NCI-H128 (cell line): ENCODE data around the gene UBL4B.

ENCODE experiments used
- DNase-seq: peaks from one replicate; lab custom pipeline; 2025; ENCODE audit not compliant: unreplicated experiment; lab: John Stamatoyannopoulos, UW

UBL4B gene

DNA sequence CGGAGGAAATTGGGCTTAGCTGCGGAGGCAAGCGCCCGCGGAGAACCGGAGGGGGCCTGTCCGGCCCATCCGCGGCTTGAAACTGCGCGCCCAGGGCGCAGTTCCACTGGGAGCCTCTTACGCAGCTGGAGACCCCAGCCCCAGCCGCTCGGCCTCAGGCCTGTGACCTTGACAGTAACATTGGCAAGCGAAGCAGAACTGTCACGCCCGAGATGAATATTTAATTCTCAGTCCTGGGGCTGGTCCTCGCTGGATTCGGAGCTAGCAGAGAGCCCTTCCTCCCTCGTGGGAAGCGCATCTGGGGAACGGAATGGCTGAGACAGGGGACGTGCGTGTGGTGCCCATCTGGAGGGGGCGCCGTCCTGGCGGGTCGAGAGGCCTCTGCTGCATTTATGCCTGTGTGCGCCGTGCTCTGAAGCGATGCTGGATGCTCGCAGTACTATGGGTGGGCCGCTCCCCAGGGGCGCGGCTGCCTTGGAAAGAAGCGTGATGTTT, 39.0 kb downstream of the UBL4B start:
- no peak for DNase-seq

DNA sequence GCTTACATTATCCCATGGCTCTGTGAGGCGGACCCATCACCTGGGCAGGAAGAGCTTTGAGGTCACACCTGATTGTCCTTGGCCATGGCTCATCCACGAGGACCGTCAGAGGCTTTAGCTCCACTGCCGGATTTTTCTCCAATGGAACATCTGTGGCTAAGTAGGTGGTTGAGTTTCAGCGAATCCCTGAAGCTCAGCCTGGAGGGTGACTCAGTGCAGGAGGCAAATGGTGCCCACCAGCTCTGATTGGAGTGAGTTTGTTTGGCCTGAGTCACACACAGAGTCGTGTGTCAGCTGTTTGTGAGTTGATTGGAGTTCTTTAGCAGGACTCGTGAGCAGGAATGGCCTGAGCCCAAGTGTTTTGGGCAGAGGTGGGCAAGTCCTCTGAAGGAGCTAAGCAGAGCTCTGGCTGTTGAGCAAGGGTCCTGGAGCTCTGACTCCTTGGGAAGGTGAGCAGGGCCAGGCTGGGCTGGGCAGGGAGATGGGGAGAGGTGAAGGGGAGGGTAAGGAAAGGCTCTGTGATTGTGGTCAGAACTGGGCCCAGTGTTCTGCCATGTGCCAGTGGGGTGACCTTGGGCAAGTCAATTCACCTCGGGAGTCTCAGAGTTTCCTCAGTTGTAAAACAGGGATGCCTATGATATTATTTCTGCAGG, 40.0 kb downstream of the UBL4B start:
- DNase-seq, result no peak

DNA sequence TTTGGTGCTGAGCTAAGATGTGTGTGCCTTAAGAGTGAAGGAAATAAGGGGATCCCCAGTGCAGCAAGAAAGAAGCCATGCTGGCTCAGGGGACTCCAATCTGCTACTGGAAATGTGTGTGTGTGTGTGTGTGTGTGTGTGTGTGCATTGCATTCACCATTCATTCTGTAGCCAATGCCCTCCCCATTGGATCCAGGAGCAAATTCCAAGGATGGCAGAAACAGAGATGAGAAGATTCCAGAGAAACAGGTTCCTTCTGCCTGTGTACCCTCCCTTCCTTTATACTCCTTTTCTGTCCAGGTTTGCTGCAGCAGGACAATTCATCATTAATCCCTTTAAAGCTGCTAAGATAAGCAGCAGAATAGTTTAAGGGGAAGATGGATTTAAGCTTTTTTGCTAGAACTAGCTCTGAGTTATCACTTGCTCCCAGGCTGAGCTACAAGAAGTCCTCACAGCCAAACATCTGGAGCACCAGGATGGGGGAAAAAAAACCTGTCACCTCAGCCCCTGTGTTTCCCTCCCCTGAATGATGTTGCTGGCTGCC, 41.2 kb downstream of the UBL4B start:
- no peak for DNase-seq

DNA sequence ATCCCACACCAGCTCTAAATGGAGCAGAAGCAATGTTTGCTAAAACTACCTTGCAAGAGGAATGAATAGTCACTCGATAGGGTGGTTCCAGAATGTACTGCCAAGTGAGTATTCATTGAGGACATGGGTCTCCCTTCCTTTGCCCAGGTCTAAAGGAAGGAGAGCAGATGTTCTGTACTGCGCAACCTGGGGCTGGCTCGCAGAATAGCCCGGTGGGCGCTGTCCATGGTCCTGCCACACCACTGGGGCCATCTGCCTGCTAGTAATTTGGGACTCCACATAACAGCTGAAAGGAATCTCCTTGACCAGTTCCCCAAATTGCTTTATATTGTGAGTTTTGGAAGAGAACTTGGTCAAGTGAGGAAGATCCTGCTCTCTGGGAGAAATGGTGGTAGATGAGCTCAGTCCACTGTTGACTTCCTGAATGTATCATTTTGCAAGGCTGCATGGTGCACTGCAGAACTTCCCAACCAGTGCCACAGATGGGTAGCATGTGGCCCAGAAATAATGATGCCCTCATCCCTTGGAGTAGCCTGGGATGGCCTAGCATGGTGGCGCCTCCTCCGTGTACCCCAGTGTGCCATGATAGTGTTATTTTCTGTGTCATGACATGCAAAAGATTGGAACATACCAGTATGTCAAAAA, 43.8 kb downstream of the UBL4B start:
- no peak for DNase-seq

DNA sequence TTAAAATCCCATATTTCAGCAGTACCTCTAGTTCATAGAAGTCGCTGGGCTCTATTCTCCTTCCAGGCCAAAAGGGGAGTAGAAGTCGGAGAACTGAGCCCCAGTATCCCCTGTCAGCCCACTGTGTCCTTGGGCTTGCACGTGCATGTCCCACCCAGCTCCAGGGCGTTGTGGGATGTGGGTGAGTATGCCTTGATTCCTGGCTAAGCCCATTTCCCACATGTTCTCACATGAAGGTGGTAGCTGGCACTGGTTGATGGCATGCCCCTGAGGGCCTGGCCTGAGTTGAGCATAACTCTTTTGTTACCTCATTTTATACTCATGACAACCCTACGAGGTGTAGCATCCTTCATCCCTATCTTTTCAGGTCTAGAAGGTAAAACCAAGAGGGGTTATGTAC, 46.0 kb downstream of the UBL4B start:
- DNase-seq, result no peak

DNA sequence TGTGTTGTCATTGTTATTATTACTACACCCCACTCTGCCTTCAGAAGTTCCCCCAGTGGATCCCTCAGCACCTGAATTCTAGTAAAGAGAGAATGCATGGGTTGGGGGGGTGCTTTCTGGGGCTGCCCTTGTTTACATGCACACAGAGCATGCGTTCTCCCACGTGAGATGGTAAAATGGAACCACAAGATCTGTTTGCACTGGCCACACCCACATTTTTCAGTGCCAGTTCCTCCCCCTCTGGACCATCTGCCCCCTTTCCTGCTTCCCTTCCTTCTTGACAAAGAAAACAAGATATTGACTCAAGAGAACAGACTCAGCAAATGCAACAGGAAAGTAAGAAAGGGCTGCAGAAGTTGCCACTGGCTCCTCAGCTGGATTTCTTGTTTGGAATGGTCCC, 46.9 kb downstream of the UBL4B start:
- DNase-seq, result no peak

DNA sequence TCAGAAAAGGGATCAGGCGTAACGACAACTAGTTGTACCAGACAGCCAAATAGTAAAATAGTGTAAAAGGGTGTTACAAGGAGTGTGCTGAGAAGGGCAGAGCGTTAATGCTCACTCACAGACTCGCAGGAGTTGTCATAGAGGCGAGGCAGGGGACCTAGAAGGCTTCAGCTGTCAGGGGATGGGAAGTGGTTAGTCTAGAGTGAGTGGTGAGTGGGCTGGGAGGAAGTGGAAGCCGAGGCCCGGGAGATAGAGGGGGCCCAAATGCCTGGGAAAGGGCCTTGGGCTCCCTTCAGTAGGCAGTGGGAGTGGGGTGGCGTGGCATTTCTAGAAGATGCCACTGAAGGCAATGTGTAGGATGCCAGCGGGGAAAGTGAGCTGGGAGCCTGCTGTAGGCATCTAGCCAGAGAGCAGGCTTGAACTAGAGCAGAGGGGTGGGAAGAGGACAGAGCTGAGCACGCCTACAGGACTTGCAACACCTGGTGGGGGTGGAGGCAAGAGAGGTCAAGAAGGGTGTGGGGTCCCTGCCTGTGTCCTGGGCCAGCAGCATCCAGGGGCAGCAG, 48.4 kb downstream of the UBL4B start:
- no peak for DNase-seq

DNA sequence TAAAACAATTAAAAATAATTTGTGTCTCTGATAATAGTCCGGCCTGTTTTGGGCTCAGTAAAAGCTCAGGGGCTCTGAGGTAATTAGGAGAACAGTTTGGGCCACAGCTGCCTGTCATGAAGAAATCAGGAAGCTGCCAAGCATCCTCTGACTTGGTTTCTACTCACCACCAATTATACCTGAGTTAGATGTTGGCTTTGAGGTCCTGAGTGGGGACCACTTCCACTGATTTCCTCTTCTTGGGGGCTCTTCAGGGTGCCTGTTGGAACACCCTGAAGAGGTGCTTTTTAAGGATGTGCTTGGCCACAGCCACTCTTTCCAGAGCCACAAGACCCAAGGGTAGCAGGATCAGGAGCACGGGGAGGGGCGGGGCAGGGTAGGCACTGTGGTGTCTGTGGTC, 48.9 kb downstream of the UBL4B start:
- no peak for DNase-seq

DNA sequence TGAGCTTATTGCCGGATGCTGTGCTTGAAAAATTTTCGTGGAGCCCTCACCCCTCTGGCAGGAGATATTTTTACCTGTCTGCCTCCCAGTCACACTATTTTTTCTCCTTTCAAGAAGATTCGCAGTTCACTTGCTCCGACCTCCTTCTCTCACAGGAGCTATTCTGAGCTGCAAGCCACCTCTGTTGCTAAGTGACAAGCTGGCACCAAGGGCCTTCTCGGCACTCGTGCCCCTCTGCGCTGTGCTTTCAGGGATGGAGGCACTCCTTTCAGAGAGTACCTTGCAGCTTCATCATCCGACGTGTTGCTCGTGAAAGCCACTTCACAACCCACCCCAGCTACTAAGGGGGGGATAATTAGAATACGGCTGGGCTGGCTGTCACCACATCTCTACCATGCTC, 49.6 kb downstream of the UBL4B start:
- DNase-seq, result peak; percentile 45
